ENCODE results near the gene PTPRM. TPM values are rescaled to one million over a fixed set of nuclear protein-coding genes. Genes with fewer than 3 reads are reported as not detected.

Gene PTPRM
- total and polyA plus RNA-seq, 2 of the 4 experiments (the other 2 are of a cell fraction): 28.3 to 51.2 TPM

DNA sequence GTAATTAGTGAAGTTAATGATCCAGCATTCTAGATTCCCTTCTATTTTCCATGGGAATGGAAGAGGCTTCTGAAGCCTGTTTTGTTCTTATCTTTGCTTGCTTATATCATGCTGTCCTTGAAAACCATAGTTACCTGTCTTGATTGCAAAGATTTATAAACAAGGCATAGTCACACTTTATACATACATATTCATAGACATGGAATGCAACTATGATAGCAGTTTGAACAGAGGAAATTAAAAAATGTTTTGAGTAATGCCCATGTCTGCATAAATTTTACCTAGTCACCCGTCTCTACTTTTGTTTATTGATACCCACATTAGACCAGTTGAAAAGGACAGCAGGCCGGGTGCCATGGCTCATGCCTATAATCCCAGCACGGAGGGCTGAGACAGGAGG is 289.0 kb downstream of the PTPRM start:
- no TSS peak for BruUV-seq (replicated peaks)
- peaks cover 8% of the 10 kb centered on the region for H3K4me1 ChIP-seq (ENCODE audit: control insufficient read depth, insufficient read depth, low read length)
- no peak overlapping the region for H3K56ac ChIP-seq (ENCODE audit: extremely low read depth, insufficient read depth, low read length)
- in situ Hi-C loops (cut with MboI; ENCODE audit: low sequenced_read_pairs) (no loop called here), dilution Hi-C loops (cut with HindIII; ENCODE audit: low sequenced_read_pairs, unreplicated experiment) (no loop called here), intact Hi-C loops (cut with micrococcal nuclease) (no loop called here)
- no peak overlapping the region for H2BK5ac ChIP-seq (ENCODE audit: low read depth, low read length, poor library complexity, severe bottlenecking)
- ChIA-PET CTCF (no interaction called here), POLR2A (ENCODE audit: unreplicated experiment) (no interaction called here)
- H3K4me2 ChIP-seq (ENCODE audit: low read depth, low read length): no peak overlapping the region
- no peak overlapping the region for H3K4me3 ChIP-seq (ENCODE audit: insufficient read depth, low read depth, low read length)
- no peak overlapping the region for H3K27ac ChIP-seq (ENCODE audit: insufficient read depth, low read length)
- peaks cover 5% of the 10 kb centered on the region; the same call in 1 of the 2 replicates for H4K20me1 ChIP-seq (ENCODE audit: insufficient read depth, low read length)
- TF ChIP-seq SMC3 (IDR thresholded peaks at IDR 0.05; ENCODE audit: low read depth, low read length) (no peak), FOS (IDR thresholded peaks at IDR 0.05; ENCODE audit: low read depth, low read length) (0 out of 2 replicates have a peak, but pooled peaks have one; percentile 7)
- no peak overlapping the region for H4K91ac ChIP-seq (ENCODE audit: insufficient read depth, low read depth, low read length)
- H3K9ac ChIP-seq (ENCODE audit: low read depth, low read length): no peak overlapping the region
- H3K36me3 ChIP-seq (ENCODE audit: control insufficient read depth, insufficient read depth, low read length): no peaks in the 10 kb centered on the region
- H3K4ac ChIP-seq (ENCODE audit: low read depth, low read length): no peak overlapping the region
- no peak overlapping the region for H2BK120ac ChIP-seq (ENCODE audit: low read depth, low read length)
- no peak overlapping the region for H3K23ac ChIP-seq (ENCODE audit: low read depth, low read length)
- no CpG with 5 or more reads among the region's 3 CpGs for WGBS, 2 experiments (ENCODE audit: extremely low coverage in 2 of 2, insufficient read length in 1 of 2)
- H2AK5ac ChIP-seq (ENCODE audit: low read depth, low read length): no peak overlapping the region
- H2BK20ac ChIP-seq (ENCODE audit: low read depth, low read length): no peak overlapping the region
- H3K27me3 ChIP-seq (ENCODE audit: control insufficient read depth, insufficient read depth, low read length): no peaks in the 10 kb centered on the region
- H3K9me1 ChIP-seq (ENCODE audit: insufficient read depth, low read length): peaks cover 5% of the 10 kb centered on the region; the same call in 1 of the 2 replicates
- H2AFZ ChIP-seq (replicated peaks; ENCODE audit: low read length, poor library complexity): no peak overlapping the region
- no peaks in the 10 kb centered on the region for H3K9me3 ChIP-seq (ENCODE audit: control insufficient read depth, insufficient read depth, low read length)
- no peak overlapping the region for H3K14ac ChIP-seq (replicated peaks; ENCODE audit: low read depth, low read length)
- ATAC-seq (ENCODE audit: low read depth) (no peak; the same call in 1 of the 2 replicates), DNase-seq (peak; percentile 15)
- no peak overlapping the region for H2BK15ac ChIP-seq (ENCODE audit: low read depth, low read length)
- H2AK9ac ChIP-seq (replicated peaks; ENCODE audit: low read depth, low read length, poor library complexity): no peak overlapping the region
- H4K5ac ChIP-seq (ENCODE audit: low read depth, low read length): no peak overlapping the region
- no peak overlapping the region for H3K18ac ChIP-seq (ENCODE audit: low read depth, low read length)
- H4K8ac ChIP-seq (ENCODE audit: low read depth in 2 of 2, low read length in 2 of 2): no peak overlapping the region
- 0 out of 4 replicates have a peak, but pooled peaks cover 0 to 6% of the 10 kb centered on the region in 2 experiments for H3K79me1 ChIP-seq (ENCODE audit: low read depth in 1 of 2, low read length in 2 of 2)
